ENCODE measurements around the gene TTC6.

Gene TTC6

GRCh38 chr14:37585971-37586796, 9.2 kb upstream of the TTC6 start:
- DNase-seq (ENCODE audit: low read depth in 2 of 3, low spot score in 2 of 3) = no peak

GRCh38 chr14:37586797-37587130, 8.7 kb upstream of the TTC6 start:
- no peak for DNase-seq (ENCODE audit: low read depth in 2 of 3, low spot score in 2 of 3)

- DNase-seq (ENCODE audit: low read depth in 2 of 3, low spot score in 2 of 3) = no peak
Measured at GRCh38 chr14:37587131-37587803, 8.2 kb upstream of the TTC6 start.

GRCh38 chr14:37587881-37588666, 7.4 kb upstream of the TTC6 start:
- DNase-seq (ENCODE audit: low read depth in 2 of 3, low spot score in 2 of 3) = no peak

- no peak for DNase-seq (ENCODE audit: low read depth in 2 of 3, low spot score in 2 of 3)
Measured at GRCh38 chr14:37588667-37588955, 6.8 kb upstream of the TTC6 start.

- DNase-seq (ENCODE audit: low read depth in 2 of 3, low spot score in 2 of 3) = no peak
Measured at GRCh38 chr14:37588956-37589714, 6.3 kb upstream of the TTC6 start.

GRCh38 chr14:37589715-37590427, 5.6 kb upstream of the TTC6 start:
- no peak for DNase-seq (ENCODE audit: low read depth in 2 of 3, low spot score in 2 of 3)

- no peak for DNase-seq (ENCODE audit: low read depth in 2 of 3, low spot score in 2 of 3)
Measured at GRCh38 chr14:37590428-37591139, 4.8 kb upstream of the TTC6 start.

- DNase-seq (ENCODE audit: low read depth in 2 of 3, low spot score in 2 of 3) = no peak
Measured at GRCh38 chr14:37591311-37591940, 4.0 kb upstream of the TTC6 start.

GRCh38 chr14:37591941-37592481, 3.4 kb upstream of the TTC6 start:
- DNase-seq (ENCODE audit: low read depth in 2 of 3, low spot score in 2 of 3) = no peak

GRCh38 chr14:37592482-37593408, 2.7 kb upstream of the TTC6 start:
- DNase-seq (ENCODE audit: low read depth in 2 of 3, low spot score in 2 of 3) = no peak

GRCh38 chr14:37593511-37594237, 1.8 kb upstream of the TTC6 start:
- no peak for DNase-seq (ENCODE audit: low read depth in 2 of 3, low spot score in 2 of 3)

- DNase-seq (ENCODE audit: low read depth in 2 of 3, low spot score in 2 of 3) = peak in 1 of 3 experiments; percentile 22
Measured at GRCh38 chr14:37594238-37594970, 1.0 kb upstream of the TTC6 start.

GRCh38 chr14:37595809-37596621, 586 bp downstream of the TTC6 start:
- DNase-seq (ENCODE audit: low read depth in 2 of 3, low spot score in 2 of 3) = peak in 2 of 3 experiments; percentile 24 to 45

GRCh38 chr14:37596790-37597472, 1.5 kb downstream of the TTC6 start:
- DNase-seq (ENCODE audit: low read depth in 2 of 3, low spot score in 2 of 3) = no peak

GRCh38 chr14:37597538-37597913, 2.1 kb downstream of the TTC6 start:
- no peak for DNase-seq (ENCODE audit: low read depth in 2 of 3, low spot score in 2 of 3)

Data from activated CD8-positive, alpha-beta memory T cell treated with anti-CD3 and anti-CD28 coated beads for 48 hours (primary cell).